KOPT-K1 (cell line): ENCODE measurements around the gene ZDHHC24.
A peak's percentile ranks its signal among the peaks of the same experiment; 100 is the strongest.

ENCODE experiments used
- H3K27ac ChIP-seq: fragments of 200-600 bp; sonication (generic); 2 replicates; pipeline ENCODE4 v1.5.1; 2016; ENCODE audit warnings: antibody characterized with exemption, mild to moderate bottlenecking, low read depth, low read length; ENCODE audit not compliant: poor library complexity, severe bottlenecking
- H3K36me3 ChIP-seq: fragments of 200-600 bp; sonication (generic); 2 replicates; pipeline ENCODE4 v1.5.1; 2017; ENCODE audit warnings: antibody characterized with exemption, mild to moderate bottlenecking, low read length, moderate library complexity; ENCODE audit not compliant: insufficient read depth
- H3K9me3 ChIP-seq: fragments of 200-600 bp; sonication (generic); 2 replicates; pipeline ENCODE4 v1.5.1; 2017; ENCODE audit warnings: antibody characterized with exemption, low read length, mild to moderate bottlenecking; ENCODE audit not compliant: insufficient read depth, poor library complexity, severe bottlenecking

The ZDHHC24 gene

GRCh38 chr11:66509131-66509561 is 36.7 kb downstream of the ZDHHC24 start:
- Histone ChIP-seq H3K9me3 (no peaks in the 10 kb centered on the region), H3K36me3 (peaks cover 56% of the 10 kb centered on the region), H3K27ac (no peak overlapping the region)

GRCh38 chr11:66505276-66505816 is 40.5 kb downstream of the ZDHHC24 start:
- H3K9me3 ChIP-seq, result no peaks in the 10 kb centered on the region
- no peak overlapping the region for H3K27ac ChIP-seq
- H3K36me3 ChIP-seq, result peaks cover 74% of the 10 kb centered on the region

- Histone ChIP-seq H3K27ac (no peak overlapping the region), H3K36me3 (peaks cover 76% of the 10 kb centered on the region), H3K9me3 (no peaks in the 10 kb centered on the region)
Measured at GRCh38 chr11:66498506-66498905, 47.3 kb downstream of the ZDHHC24 start.

GRCh38 chr11:66497206-66497605 is 48.6 kb downstream of the ZDHHC24 start:
- Histone ChIP-seq H3K9me3 (no peaks in the 10 kb centered on the region), H3K27ac (no peak overlapping the region), H3K36me3 (peaks cover 83% of the 10 kb centered on the region)

- no peaks in the 10 kb centered on the region for H3K9me3 ChIP-seq
- no peak overlapping the region for H3K27ac ChIP-seq
- peaks cover 89% of the 10 kb centered on the region for H3K36me3 ChIP-seq
Measured at GRCh38 chr11:66495401-66495854, 50.4 kb downstream of the ZDHHC24 start.

- Histone ChIP-seq H3K27ac (no peak overlapping the region), H3K9me3 (no peaks in the 10 kb centered on the region), H3K36me3 (peaks cover 89% of the 10 kb centered on the region)
Measured at GRCh38 chr11:66494935-66495334, 50.9 kb downstream of the ZDHHC24 start.

- peaks cover 89% of the 10 kb centered on the region for H3K36me3 ChIP-seq
- H3K9me3 ChIP-seq, result no peaks in the 10 kb centered on the region
- no peak overlapping the region for H3K27ac ChIP-seq
Measured at GRCh38 chr11:66494458-66494857, 51.4 kb downstream of the ZDHHC24 start.

GRCh38 chr11:66493130-66493529 is 52.7 kb downstream of the ZDHHC24 start:
- H3K36me3 ChIP-seq, result peaks cover 89% of the 10 kb centered on the region
- H3K27ac ChIP-seq, result no peak overlapping the region
- no peaks in the 10 kb centered on the region for H3K9me3 ChIP-seq

GRCh38 chr11:66492161-66492865 is 53.5 kb downstream of the ZDHHC24 start:
- Histone ChIP-seq H3K9me3 (no peaks in the 10 kb centered on the region), H3K27ac (no peak overlapping the region), H3K36me3 (peaks cover 94% of the 10 kb centered on the region)

- H3K36me3 ChIP-seq, result peaks cover 94% of the 10 kb centered on the region
- no peaks in the 10 kb centered on the region for H3K9me3 ChIP-seq
- no peak overlapping the region for H3K27ac ChIP-seq
Measured at GRCh38 chr11:66491315-66491935, 54.4 kb downstream of the ZDHHC24 start.

GRCh38 chr11:66489636-66490035 is 56.2 kb downstream of the ZDHHC24 start:
- Histone ChIP-seq H3K9me3 (no peaks in the 10 kb centered on the region), H3K36me3 (peaks cover 96% of the 10 kb centered on the region), H3K27ac (no peak overlapping the region)

GRCh38 chr11:66488957-66489356 is 56.9 kb downstream of the ZDHHC24 start:
- Histone ChIP-seq H3K36me3 (peaks cover 94% of the 10 kb centered on the region), H3K9me3 (no peaks in the 10 kb centered on the region), H3K27ac (no peak overlapping the region)

GRCh38 chr11:66484806-66485380 is 61.0 kb downstream of the ZDHHC24 start:
- Histone ChIP-seq H3K36me3 (peaks cover 76% of the 10 kb centered on the region), H3K27ac (no peak overlapping the region), H3K9me3 (no peaks in the 10 kb centered on the region)

GRCh38 chr11:66480117-66480938 is 65.5 kb downstream of the ZDHHC24 start, which contains the start of gene DPP3:
DPP3 (plus strand) TSS chr11:66480434; CDS start chr11:66482201, 1,767 bp downstream.
- Histone ChIP-seq H3K9me3 (no peaks in the 10 kb centered on the region), H3K36me3 (peaks cover 30% of the 10 kb centered on the region; the same call in 1 of the 2 replicates), H3K27ac (peak within 1 kb of the TSS; percentile 78)
